ENCODE measurements around the gene PSMD6. TPM values are rescaled to one million over a fixed set of nuclear protein-coding genes. Genes with fewer than 3 reads are reported as not detected.

Gene PSMD6
- total RNA-seq, 1 donor from 2014 or later = 81.4 TPM

- Mint-ChIP-seq H3K27ac (no peak overlapping the region), H3K27me3 (no peaks in the 10 kb centered on the region), H3K4me3 (no peak overlapping the region), H3K4me1 (ENCODE audit: unreplicated experiment) (no peaks in the 10 kb centered on the region), H3K36me3 (peaks cover 10% of the 10 kb centered on the region), H3K9me3 (no peaks in the 10 kb centered on the region)
- DNase-seq (ENCODE audit: extremely low spot score, unreplicated experiment) = no peak
- no peak for TF ChIP-seq CTCF (conservative IDR thresholded peaks at IDR 0.05)
Observed at GRCh38 chr3:64002233-64002632, 21.1 kb downstream of the PSMD6 start.

GRCh38 chr3:64000453-64001055 is 22.7 kb downstream of the PSMD6 start:
- no peaks in the 10 kb centered on the region for H3K9me3 Mint-ChIP-seq
- no peak for DNase-seq (ENCODE audit: extremely low spot score, unreplicated experiment)
- H3K4me1 Mint-ChIP-seq (ENCODE audit: unreplicated experiment) = no peaks in the 10 kb centered on the region
- no peak overlapping the region for H3K4me3 Mint-ChIP-seq
- peaks cover 22% of the 10 kb centered on the region for H3K36me3 Mint-ChIP-seq
- no peak for TF ChIP-seq CTCF (conservative IDR thresholded peaks at IDR 0.05)
- no peak overlapping the region for H3K27ac Mint-ChIP-seq
- H3K27me3 Mint-ChIP-seq = no peaks in the 10 kb centered on the region

GRCh38 chr3:63998852-63999754 is 24.2 kb downstream of the PSMD6 start:
- Mint-ChIP-seq H3K4me1 (ENCODE audit: unreplicated experiment) (no peaks in the 10 kb centered on the region), H3K4me3 (no peak overlapping the region), H3K36me3 (peaks cover 30% of the 10 kb centered on the region), H3K27me3 (no peaks in the 10 kb centered on the region), H3K9me3 (no peaks in the 10 kb centered on the region), H3K27ac (no peak overlapping the region)
- no peak for DNase-seq (ENCODE audit: extremely low spot score, unreplicated experiment)
- TF ChIP-seq CTCF (conservative IDR thresholded peaks at IDR 0.05) = no peak

- H3K9me3 Mint-ChIP-seq = no peaks in the 10 kb centered on the region
- H3K4me3 Mint-ChIP-seq = no peak overlapping the region
- H3K4me1 Mint-ChIP-seq (ENCODE audit: unreplicated experiment) = peaks cover 5% of the 10 kb centered on the region
- no peaks in the 10 kb centered on the region for H3K27me3 Mint-ChIP-seq
- H3K36me3 Mint-ChIP-seq = peaks cover 35% of the 10 kb centered on the region
- TF ChIP-seq CTCF (conservative IDR thresholded peaks at IDR 0.05) = no peak
- H3K27ac Mint-ChIP-seq = peak overlapping the region; percentile 32
- DNase-seq (ENCODE audit: extremely low spot score, unreplicated experiment) = no peak
Observed at GRCh38 chr3:63995086-63995485, 28.2 kb downstream of the PSMD6 start.

- Mint-ChIP-seq H3K36me3 (peaks cover 29% of the 10 kb centered on the region), H3K27ac (peak overlapping the region; percentile 81)
Observed at GRCh38 chr3:63993653-63994079, 29.6 kb downstream of the PSMD6 start.

More at GRCh38 chr3:63993653-63994079, 29.6 kb downstream of the PSMD6 start:
- TF ChIP-seq CTCF (conservative IDR thresholded peaks at IDR 0.05) = peak; percentile 96
- Mint-ChIP-seq H3K4me1 (ENCODE audit: unreplicated experiment) (peaks cover 5% of the 10 kb centered on the region), H3K9me3 (no peaks in the 10 kb centered on the region), H3K4me3 (no peak overlapping the region), H3K27me3 (no peaks in the 10 kb centered on the region)
- DNase-seq (ENCODE audit: extremely low spot score, unreplicated experiment) = no peak

All from type B pancreatic cell (in vitro differentiated cells).